AG04449 (cell line): Measurements from ENCODE around the gene ZEB2.

Source experiments
- CTCF ChIA-PET: fragments of 350-600 bp; formaldehyde crosslinking; extraction: SDS; loops from one replicate; lab custom pipeline; 2021; ENCODE audit warnings: antibody characterized with exemption; lab: Yijun Ruan, JAX
- POLR2A ChIA-PET: fragments of 400-600, 350-600 bp; formaldehyde crosslinking; extraction: SDS; loops from one replicate; lab custom pipeline; 2020; ENCODE audit warnings: antibody characterized with exemption, inconsistent platforms; lab: Yijun Ruan, JAX
- DNase-seq: peaks from one replicate; pipeline ENCODE4 v3.0.0-alpha.2; 2010; ENCODE audit warnings: low read depth, low spot score
- H3K4me3 ChIP-seq: 2 replicates; pipeline ENCODE4 v1.5.1; 2011; ENCODE audit warnings: low read depth, mild to moderate bottlenecking, control low read depth, low read length
- TF ChIP-seq, protein P1 (sequence below): IDR thresholded peaks from one replicate; pipeline ENCODE4 v1.5.1; 2011; ENCODE audit warnings: mild to moderate bottlenecking, moderate library complexity, low read length, control low read depth, inconsistent platforms; ENCODE audit not compliant: insufficient read depth; ENCODE audit errors: missing control alignments

Gene ZEB2

GRCh38 chr2:144376926-144377325 is 143.0 kb downstream of the ZEB2 start:
- POLR2A ChIA-PET, result interaction anchor here (0.7 kb wide), 1 partner anchor 29 kb away, joined by 3 read pairs; no protein-coding TSS in a partner anchor
- CTCF ChIA-PET, result interaction anchor here (1.3 kb wide), 1 partner anchor 691 kb away, joined by 3 read pairs; no protein-coding TSS in a partner anchor

GRCh38 chr2:144376460-144376859 is 143.5 kb downstream of the ZEB2 start:
- ChIA-PET CTCF (interaction anchor here (1.3 kb wide), 1 partner anchor 691 kb away, joined by 3 read pairs; no protein-coding TSS in a partner anchor), POLR2A (no interaction called here)
- TF ChIP-seq, protein P1, sequence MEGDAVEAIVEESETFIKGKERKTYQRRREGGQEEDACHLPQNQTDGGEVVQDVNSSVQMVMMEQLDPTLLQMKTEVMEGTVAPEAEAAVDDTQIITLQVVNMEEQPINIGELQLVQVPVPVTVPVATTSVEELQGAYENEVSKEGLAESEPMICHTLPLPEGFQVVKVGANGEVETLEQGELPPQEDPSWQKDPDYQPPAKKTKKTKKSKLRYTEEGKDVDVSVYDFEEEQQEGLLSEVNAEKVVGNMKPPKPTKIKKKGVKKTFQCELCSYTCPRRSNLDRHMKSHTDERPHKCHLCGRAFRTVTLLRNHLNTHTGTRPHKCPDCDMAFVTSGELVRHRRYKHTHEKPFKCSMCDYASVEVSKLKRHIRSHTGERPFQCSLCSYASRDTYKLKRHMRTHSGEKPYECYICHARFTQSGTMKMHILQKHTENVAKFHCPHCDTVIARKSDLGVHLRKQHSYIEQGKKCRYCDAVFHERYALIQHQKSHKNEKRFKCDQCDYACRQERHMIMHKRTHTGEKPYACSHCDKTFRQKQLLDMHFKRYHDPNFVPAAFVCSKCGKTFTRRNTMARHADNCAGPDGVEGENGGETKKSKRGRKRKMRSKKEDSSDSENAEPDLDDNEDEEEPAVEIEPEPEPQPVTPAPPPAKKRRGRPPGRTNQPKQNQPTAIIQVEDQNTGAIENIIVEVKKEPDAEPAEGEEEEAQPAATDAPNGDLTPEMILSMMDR, result no peak
- no peak overlapping the region for H3K4me3 ChIP-seq
- no peak for DNase-seq

More at GRCh38 chr2:144376926-144377325, 143.0 kb downstream of the ZEB2 start:
- peak; percentile 60 for DNase-seq
- TF ChIP-seq, protein P1, result no peak
- H3K4me3 ChIP-seq, result no peak overlapping the region

DNA sequence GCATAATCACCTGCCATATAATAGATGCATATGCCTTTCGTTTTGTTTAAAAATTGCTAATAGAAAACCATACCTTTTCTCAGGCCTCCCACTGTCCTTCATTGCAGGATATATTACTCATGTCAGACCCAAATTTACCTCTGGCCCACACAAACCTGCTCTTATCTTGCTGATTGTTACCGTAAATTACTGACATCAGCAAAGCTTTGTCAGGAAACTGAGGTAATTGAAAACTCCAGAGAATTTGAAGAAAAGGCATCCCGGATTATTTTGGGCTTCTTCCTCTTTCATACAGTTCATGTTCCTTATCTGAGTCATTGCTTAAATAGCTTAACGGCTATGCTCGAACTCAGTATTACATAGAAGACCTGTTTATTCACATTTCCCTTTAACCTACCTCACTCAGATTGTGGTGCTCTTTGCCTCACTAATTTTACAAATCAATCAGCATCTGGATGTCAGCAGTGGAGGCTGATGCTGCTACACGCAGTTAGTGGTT is 145.7 kb downstream of the ZEB2 start:
- no peak overlapping the region for H3K4me3 ChIP-seq
- ChIA-PET POLR2A (interaction anchor here (0.6 kb wide), 1 partner anchor 20 kb away, joined by 3 read pairs; no protein-coding TSS in a partner anchor), CTCF (no interaction called here)
- TF ChIP-seq, protein P1, result no peak
- no peak for DNase-seq

DNA sequence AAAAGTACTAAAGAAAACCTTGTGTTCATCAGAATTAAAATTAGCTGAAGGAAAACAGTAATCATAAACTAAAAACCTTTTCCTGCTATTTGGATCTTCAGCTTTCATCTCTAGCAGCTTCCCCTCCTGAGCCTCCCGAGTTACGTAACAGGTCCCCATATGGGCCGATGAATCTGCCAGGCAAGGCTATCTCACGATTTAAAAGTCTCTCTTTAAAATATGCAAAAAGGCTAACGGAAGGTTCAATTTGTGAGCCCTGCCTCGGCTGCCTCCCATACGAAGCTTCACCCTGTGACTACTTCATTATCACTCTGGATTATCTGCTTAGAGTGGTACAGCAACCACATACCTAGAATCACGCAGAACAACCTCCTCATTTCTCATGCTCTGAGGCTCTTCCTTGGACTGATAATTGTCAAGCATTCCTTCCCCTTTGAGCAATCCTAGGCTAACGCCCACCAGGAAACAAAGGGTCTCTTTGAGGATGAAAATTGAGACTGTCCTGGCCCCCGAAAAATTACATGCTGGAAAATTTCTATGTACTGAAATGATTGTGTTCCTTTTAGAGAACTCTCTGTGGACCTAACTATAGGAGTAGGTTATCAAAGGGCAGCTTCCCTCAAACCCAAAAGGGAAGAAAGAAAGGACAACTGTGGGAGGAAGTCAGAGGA is 147.4 kb downstream of the ZEB2 start:
- ChIA-PET POLR2A (interaction anchor here (0.6 kb wide), 1 partner anchor 354 kb away, joined by 3 read pairs; no protein-coding TSS in a partner anchor), CTCF (no interaction called here)
- TF ChIP-seq, protein P1, result no peak
- no peak overlapping the region for H3K4me3 ChIP-seq
- no peak for DNase-seq

DNA sequence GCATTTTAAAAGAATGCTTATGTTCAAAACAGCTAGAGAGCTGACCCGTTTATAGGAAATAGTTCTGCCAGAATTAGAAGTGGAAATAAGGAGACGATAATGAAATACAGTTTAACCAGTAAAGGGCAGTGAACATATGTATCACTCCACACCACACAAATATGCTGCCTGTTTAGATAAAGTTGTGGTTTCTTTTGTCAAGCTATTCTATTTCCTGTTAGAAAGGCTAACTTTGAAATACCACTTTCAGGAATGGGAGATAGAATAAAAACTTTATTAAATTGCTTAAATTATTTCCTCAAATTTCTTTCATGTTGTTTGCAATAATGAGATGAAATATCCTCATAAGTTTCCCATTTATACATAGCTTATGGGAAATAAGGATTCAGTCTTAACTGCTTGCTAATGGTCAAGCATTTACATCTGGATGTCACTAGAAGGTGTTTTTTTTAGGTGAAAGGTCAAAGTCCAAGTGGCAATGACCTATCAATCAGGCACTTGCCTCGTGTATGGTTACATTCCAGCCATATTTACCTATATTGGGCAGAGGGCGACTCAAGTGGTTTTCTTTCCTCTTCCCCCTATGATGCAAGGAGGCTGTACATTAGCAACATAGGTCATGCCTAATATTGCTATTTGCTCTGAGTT is 148.9 kb downstream of the ZEB2 start:
- DNase-seq, result no peak
- ChIA-PET CTCF (interaction anchor here (0.9 kb wide), 1 partner anchor 16 kb away, joined by 3 read pairs; no protein-coding TSS in a partner anchor), POLR2A (no interaction called here)
- TF ChIP-seq, protein P1, result no peak
- no peak overlapping the region for H3K4me3 ChIP-seq

DNA sequence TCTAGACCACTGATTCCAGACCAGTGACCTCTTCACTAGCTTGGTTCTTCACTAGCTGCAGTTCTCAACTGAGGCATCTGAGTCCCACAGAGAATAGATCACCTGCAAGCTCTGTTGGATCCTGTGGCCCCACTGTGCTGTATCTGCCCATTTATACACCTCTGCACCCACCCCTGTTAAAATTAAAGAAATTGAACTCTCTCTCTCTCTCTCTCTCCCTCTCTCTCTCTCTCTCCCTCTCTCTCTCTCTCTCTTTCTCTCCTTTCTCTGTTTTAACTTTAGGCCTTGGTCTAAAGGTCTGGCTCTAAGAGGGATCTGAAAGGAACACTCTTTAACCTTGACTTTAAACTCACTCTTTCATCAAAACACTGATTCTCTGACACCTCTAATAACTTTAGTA is 150.5 kb downstream of the ZEB2 start:
- CTCF ChIA-PET, result no interaction called here

More for the DNA sequence above, 150.5 kb downstream of the ZEB2 start:
- DNase-seq, result no peak
- POLR2A ChIA-PET, result no interaction called here
- TF ChIP-seq, protein P1, result no peak
- H3K4me3 ChIP-seq, result no peak overlapping the region
